Stimulated activated CD4-positive, alpha-beta T cell treated with anti-CD3 and anti-CD28 coated beads, TNF-alpha, amount 100 ng/mL, for 1 hour (primary cell): ENCODE results near the gene MYCBPAP.

ENCODE experiments used
- DNase-seq, 3 donors: peaks; one replicate each; pipeline ENCODE4 v3.0.0-alpha.2; 2020; ENCODE audit warnings: low read depth in 3 of 3, low spot score in 1 of 3

Gene MYCBPAP

GRCh38 chr17:50514936-50515702 is 6.9 kb downstream of the MYCBPAP start:
- DNase-seq = no peak

GRCh38 chr17:50517011-50517410 is 8.8 kb downstream of the MYCBPAP start:
- no peak for DNase-seq

GRCh38 chr17:50517504-50518383 is 9.5 kb downstream of the MYCBPAP start:
- no peak for DNase-seq

- DNase-seq = no peak
Measured at GRCh38 chr17:50518384-50519023, 10.3 kb downstream of the MYCBPAP start.

GRCh38 chr17:50519141-50519834 is 11.0 kb downstream of the MYCBPAP start:
- no peak for DNase-seq

- no peak for DNase-seq
Measured at GRCh38 chr17:50520483-50520882, 12.2 kb downstream of the MYCBPAP start.

- DNase-seq = no peak
Measured at GRCh38 chr17:50521514-50521913, 13.3 kb downstream of the MYCBPAP start.

- DNase-seq = no peak
Measured at GRCh38 chr17:50522766-50523165, 14.5 kb downstream of the MYCBPAP start.

- DNase-seq = no peak
Measured at GRCh38 chr17:50523208-50523607, 15.0 kb downstream of the MYCBPAP start.

- DNase-seq = no peak
Measured at GRCh38 chr17:50524838-50525237, 16.6 kb downstream of the MYCBPAP start.

- DNase-seq = no peak
Measured at GRCh38 chr17:50527155-50527762, 19.0 kb downstream of the MYCBPAP start.

GRCh38 chr17:50527949-50528474 is 19.8 kb downstream of the MYCBPAP start:
- no peak for DNase-seq

GRCh38 chr17:50529849-50530248 is 21.6 kb downstream of the MYCBPAP start:
- no peak for DNase-seq

GRCh38 chr17:50531428-50532025 is 23.3 kb downstream of the MYCBPAP start:
- no peak for DNase-seq

GRCh38 chr17:50532452-50533024 is 24.3 kb downstream of the MYCBPAP start, which contains the start of gene EPN3:
EPN3 (plus strand) TSS chr17:50532735; CDS start chr17:50536557, 3,822 bp downstream.
- DNase-seq = no peak

GRCh38 chr17:50533185-50533584 is 24.9 kb downstream of the MYCBPAP start:
- DNase-seq = no peak

- no peak for DNase-seq
Measured at GRCh38 chr17:50533720-50534148, 25.5 kb downstream of the MYCBPAP start.

- DNase-seq = no peak
Measured at GRCh38 chr17:50534222-50534978, 26.2 kb downstream of the MYCBPAP start.

GRCh38 chr17:50534979-50535326 is 26.7 kb downstream of the MYCBPAP start:
- no peak for DNase-seq
